DMS53 treated with DMSO at 0.1 percent for 48 hours (cell line): ENCODE results near the gene SPON2.

Source experiments
- DNase-seq: peaks from one replicate; lab custom pipeline; 2025; ENCODE audit not compliant: unreplicated experiment; lab: John Stamatoyannopoulos, UW

SPON2 gene

DNA sequence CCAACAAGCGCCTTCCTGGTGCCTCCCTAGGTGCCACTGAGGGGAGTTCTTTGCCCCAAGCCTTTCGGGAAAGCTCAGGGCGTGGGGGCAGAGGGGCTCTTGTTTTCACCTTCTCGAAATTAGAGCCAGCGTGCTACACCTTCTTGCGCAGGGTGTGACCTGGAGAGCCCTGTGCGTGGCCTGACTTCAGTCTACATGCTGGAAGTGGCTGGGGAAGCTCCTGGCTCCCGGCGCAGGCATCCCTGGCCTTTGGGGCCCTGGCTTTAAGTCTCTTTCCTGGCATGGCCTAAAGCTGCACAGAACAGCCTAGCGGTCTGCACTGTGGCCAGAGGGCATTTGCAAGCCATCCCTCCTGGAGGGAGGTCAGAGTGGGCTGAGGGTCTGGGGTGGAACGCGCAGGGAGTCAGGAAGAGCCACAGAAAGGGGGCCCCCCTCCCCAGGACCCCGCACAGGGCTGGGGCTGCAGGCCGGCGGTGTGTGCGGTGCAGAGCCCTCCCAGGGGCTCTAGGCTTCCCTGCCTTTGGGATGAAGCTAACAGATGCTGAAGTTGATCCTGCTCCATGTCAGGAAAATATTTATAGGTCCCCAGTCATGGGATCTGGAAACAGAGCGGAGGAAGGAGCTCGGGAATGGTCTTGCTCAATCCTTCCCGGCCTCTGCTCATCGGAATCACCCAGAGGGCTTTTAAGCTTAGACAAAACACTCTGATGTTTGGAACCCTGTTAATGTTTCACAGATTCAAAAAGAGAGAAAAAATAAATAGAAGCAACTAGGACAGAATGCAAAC lies 781 bp upstream of the SPON2 start:
- no peak for DNase-seq

- DNase-seq, result no peak
Observed at GRCh38 chr4:1171311-1172227, 814 bp downstream of the SPON2 start.

DNA sequence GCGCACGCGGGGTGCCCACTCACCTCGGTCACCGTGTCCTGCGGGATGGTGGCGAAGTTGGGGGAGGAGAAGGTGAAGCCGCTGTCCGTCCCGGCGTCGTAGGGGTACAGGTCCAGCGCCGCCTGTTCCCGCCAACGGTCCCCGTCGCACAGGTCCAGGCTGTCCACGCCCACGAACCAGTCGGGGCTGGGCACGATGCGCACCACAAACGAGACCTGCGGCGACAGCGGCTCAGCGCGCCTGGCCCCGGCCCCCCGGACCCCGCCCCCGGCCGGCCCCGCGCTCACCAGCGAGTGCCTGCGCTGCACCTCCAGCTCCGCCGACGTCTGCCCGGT lies 1.4 kb downstream of the SPON2 start:
- no peak for DNase-seq

DNA sequence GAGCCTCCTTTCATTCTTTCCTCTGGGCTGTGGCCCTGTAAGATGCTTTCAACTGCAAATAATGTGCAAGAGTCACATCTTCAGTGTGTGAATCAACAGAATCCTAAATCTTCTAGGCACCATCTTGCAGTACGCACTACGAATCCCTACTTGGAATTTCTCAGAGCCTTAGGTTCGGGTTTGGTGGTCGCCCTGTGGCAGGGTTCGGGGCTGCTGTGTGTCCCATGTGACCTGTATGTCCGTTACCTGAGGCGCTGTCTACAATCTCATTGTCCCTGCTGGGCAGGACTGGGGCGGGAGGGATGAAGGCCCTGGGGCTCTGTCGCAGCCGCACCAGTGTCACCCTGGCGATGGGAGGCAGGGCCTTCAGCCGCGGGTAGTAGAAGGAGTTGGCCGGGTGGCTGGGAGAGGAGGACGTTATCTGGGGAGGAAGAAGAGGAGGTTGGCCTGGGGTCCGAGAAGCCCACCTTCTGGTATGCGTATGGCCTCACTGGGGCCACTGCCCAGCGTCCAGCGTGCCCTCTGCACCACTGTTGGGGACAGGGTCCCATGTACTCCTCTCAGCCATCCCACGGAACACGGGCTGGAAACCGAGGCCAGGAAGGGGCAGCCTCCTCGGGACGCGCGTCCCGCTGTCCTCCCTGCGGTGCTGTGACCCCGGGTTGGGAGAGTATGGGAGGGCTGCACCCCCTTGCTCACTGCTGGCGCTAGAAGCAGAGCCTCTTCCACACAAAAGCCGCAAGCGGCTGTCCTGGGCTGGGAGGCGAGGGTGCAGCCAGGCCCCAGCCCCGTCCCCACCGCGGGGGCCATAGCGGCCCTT lies 2.0 kb downstream of the SPON2 start:
- DNase-seq, result no peak

- no peak for DNase-seq
Observed at GRCh38 chr4:1169691-1170096, 2.7 kb downstream of the SPON2 start.

GRCh38 chr4:1169171-1169671 lies 3.2 kb downstream of the SPON2 start:
- DNase-seq, result no peak

- DNase-seq, result no peak
Observed at GRCh38 chr4:1168191-1169101, 3.9 kb downstream of the SPON2 start.

- peak; percentile 83 for DNase-seq
Observed at GRCh38 chr4:1167244-1167949, 5.0 kb downstream of the SPON2 start.

DNA sequence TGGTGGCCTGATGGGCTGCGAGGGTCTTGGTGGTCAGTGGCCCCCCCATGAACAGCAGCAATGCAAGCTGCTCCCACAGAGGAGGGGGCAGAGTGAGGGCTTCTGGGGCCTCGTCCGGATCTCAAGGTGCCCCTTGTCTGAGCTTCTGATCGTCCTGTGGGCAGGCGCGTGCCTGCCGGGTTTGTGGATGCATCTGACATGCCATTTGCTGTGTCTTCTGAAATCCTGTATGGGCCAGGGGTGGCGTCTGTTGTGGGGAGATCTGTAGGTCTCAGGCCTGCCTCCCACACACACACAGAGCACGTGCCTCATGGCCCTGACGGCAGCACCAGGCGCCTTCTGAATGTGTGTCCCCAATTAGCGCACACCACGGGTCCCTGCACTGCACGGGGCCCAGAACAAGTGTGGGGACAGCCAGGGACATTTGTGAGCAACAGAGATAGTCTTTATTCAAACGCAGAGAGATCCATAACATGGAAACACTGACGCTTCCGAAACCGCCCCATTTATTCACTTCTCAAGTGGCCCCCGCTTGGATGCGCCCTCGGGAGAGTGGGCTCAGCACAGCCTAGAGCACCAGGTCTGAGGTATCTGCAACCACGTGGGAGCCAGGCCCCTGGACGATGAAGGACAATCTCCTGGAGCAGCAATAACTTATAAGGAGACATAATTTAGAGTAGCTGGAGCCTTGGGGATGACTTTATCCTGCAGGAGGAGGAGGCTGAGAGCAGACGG lies 5.7 kb downstream of the SPON2 start:
- DNase-seq, result no peak

DNA sequence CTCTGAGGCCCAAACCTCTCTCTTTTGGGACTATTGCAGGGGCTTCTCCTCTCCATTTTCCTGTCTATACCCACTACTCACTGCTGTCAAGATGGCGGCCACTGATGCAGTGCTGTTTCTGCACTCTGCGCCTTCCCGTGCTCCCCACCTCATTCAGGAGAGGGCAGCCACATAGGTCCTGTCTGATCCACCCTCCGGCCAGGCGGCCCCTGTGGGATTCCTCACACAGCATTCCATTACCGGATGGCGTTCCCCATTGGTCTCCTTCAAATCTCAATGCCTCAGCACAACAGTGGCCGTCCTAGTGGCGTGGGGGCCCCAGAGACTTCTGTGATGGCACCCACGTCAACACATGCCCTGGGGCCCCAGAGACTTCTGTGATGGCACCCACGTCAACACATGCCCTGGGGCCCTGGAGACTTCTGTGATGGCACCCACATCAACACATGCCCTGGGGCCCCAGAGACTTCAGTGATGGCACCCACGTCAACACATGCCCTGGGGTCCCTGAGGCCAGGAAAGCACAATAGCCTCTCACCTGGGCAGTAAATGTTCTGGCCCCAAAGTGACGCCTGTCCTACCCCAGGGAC lies 7.3 kb downstream of the SPON2 start:
- DNase-seq, result no peak

GRCh38 chr4:1164444-1164843 lies 7.9 kb downstream of the SPON2 start:
- DNase-seq, result no peak

DNA sequence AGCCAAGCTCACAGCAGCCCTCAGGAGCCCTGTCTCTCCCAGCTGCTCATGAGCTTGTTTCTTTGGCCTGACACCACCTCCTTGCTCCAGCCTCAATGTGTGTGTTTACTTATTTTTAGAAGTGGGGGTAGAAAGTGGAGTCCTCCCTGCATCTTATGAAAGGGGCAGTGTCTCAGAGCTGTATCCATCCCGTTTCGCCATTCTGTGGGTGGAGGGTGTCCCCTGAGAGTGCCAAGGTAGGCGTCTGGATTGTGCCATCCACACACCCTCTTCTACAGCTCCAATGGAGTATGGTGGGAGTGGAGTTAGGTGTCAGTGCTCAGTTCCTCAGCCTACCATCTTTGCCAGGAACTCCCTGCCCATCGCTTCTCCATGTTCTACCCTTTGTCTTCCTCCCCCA lies 8.3 kb downstream of the SPON2 start:
- no peak for DNase-seq

DNA sequence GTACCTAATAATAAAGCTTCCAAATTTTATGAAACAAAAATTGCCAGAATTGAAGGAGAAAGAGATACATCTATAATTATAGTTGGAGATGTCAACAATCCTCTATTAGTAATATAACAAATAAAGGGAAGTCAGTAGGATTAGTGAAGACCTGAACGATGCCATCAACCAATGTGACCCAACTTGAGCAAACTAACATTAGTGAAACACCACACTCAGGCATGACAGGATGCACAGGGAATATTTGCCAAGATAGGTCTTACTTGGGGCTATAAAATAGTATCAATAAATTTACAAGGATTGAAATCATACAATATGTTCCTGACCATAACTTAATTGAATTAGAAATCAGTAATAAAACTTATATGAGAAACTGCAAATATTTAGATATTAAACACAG lies 12.0 kb downstream of the SPON2 start:
- DNase-seq, result no peak

- no peak for DNase-seq
Observed at GRCh38 chr4:1156069-1156468, 16.3 kb downstream of the SPON2 start.

GRCh38 chr4:1155314-1155713 lies 17.1 kb downstream of the SPON2 start:
- DNase-seq, result no peak

DNA sequence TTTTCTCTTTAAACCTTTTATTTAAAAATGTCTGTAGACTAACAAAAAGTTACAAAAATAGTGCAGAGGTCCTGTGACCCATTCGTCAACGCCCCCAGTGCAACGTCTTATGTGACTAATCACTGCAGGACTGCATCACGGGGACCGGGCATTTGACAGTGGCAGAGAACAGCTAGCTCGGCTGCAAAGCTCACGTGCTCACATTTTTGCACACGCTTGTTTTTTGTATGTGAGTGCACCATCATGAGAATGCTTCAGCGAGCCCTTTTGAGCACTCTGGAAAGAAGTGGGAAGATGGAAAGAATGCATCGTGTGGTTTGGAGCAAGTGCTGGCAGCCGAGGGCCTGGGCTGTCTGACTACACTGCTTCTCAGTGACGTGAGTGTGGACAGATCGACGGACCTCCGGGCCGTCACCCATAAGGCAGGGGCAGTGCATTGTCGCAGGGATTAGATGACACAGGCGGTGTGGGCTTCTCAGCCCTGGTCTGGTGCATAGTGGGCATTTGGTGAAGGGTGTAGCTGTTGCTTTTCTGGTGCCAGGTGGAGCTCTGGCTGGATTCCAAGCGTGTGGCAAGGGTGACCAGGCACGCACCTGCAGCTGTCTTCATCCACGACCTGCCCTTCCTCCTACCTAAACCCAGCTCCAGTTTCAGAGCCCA lies 17.7 kb downstream of the SPON2 start:
- DNase-seq, result no peak

GRCh38 chr4:1154126-1154522 lies 18.3 kb downstream of the SPON2 start:
- no peak for DNase-seq

- DNase-seq, result no peak
Observed at GRCh38 chr4:1153567-1154090, 18.8 kb downstream of the SPON2 start.
